ENCODE measurements around the gene IGFBP7.

IGFBP7 gene

GRCh38 chr4:57147335-57148060 lies 37.3 kb upstream of the IGFBP7 start:
- Mint-ChIP-seq H3K27me3 (peaks cover 4% of the 10 kb centered on the region), H3K27ac (no peak overlapping the region), H3K4me1 (no peaks in the 10 kb centered on the region), H3K9me3 (no peaks in the 10 kb centered on the region), H3K36me3 (no peaks in the 10 kb centered on the region), H3K4me3 (no peak overlapping the region)
- CTCF ChIA-PET, result interaction anchor here (1.6 kb wide), 1 partner anchor 17 kb away, joined by 3 read pairs; no protein-coding TSS in a partner anchor
- no peak for DNase-seq

- H3K27ac Mint-ChIP-seq, result no peak overlapping the region
- H3K27me3 Mint-ChIP-seq, result peaks cover 4% of the 10 kb centered on the region
- CTCF ChIA-PET, result interaction anchor here (1.3 kb wide), 1 partner anchor 17 kb away, joined by 3 read pairs; no protein-coding TSS in a partner anchor
- H3K9me3 Mint-ChIP-seq, result no peaks in the 10 kb centered on the region
- H3K4me3 Mint-ChIP-seq, result no peak overlapping the region
- no peak for DNase-seq
- H3K4me1 Mint-ChIP-seq, result no peaks in the 10 kb centered on the region
- H3K36me3 Mint-ChIP-seq, result no peaks in the 10 kb centered on the region
Measured at GRCh38 chr4:57146444-57146843, 36.3 kb upstream of the IGFBP7 start.

GRCh38 chr4:57144466-57144865 lies 34.3 kb upstream of the IGFBP7 start:
- no peaks in the 10 kb centered on the region for H3K36me3 Mint-ChIP-seq
- H3K9me3 Mint-ChIP-seq, result no peaks in the 10 kb centered on the region
- no peaks in the 10 kb centered on the region for H3K27me3 Mint-ChIP-seq
- DNase-seq, result no peak
- CTCF ChIA-PET, result no interaction called here
- H3K4me3 Mint-ChIP-seq, result no peak overlapping the region
- no peak overlapping the region for H3K27ac Mint-ChIP-seq
- H3K4me1 Mint-ChIP-seq, result no peaks in the 10 kb centered on the region

- Mint-ChIP-seq H3K4me3 (no peak overlapping the region), H3K9me3 (peaks cover 2% of the 10 kb centered on the region), H3K4me1 (no peaks in the 10 kb centered on the region), H3K27me3 (no peaks in the 10 kb centered on the region), H3K27ac (no peak overlapping the region), H3K36me3 (no peaks in the 10 kb centered on the region)
- CTCF ChIA-PET, result no interaction called here
- no peak for DNase-seq
Measured at GRCh38 chr4:57139783-57140182, 29.6 kb upstream of the IGFBP7 start.

- H3K27me3 Mint-ChIP-seq, result no peaks in the 10 kb centered on the region
- H3K27ac Mint-ChIP-seq, result no peak overlapping the region
- CTCF ChIA-PET, result no interaction called here
- no peak for DNase-seq
- no peak overlapping the region for H3K4me3 Mint-ChIP-seq
- H3K4me1 Mint-ChIP-seq, result no peaks in the 10 kb centered on the region
- H3K9me3 Mint-ChIP-seq, result peaks cover 2% of the 10 kb centered on the region
- no peaks in the 10 kb centered on the region for H3K36me3 Mint-ChIP-seq
Measured at GRCh38 chr4:57137261-57137660, 27.1 kb upstream of the IGFBP7 start.

GRCh38 chr4:57136281-57136680 lies 26.1 kb upstream of the IGFBP7 start:
- no peak overlapping the region for H3K4me3 Mint-ChIP-seq
- H3K9me3 Mint-ChIP-seq, result peaks cover 2% of the 10 kb centered on the region
- no peak overlapping the region for H3K27ac Mint-ChIP-seq
- CTCF ChIA-PET, result no interaction called here
- H3K27me3 Mint-ChIP-seq, result no peaks in the 10 kb centered on the region
- DNase-seq, result no peak
- no peaks in the 10 kb centered on the region for H3K36me3 Mint-ChIP-seq
- H3K4me1 Mint-ChIP-seq, result no peaks in the 10 kb centered on the region

- Mint-ChIP-seq H3K27me3 (no peaks in the 10 kb centered on the region), H3K36me3 (no peaks in the 10 kb centered on the region), H3K4me3 (no peak overlapping the region), H3K27ac (no peak overlapping the region), H3K4me1 (no peaks in the 10 kb centered on the region), H3K9me3 (no peaks in the 10 kb centered on the region)
- no peak for DNase-seq
- CTCF ChIA-PET, result no interaction called here
Measured at GRCh38 chr4:57132743-57133137, 22.6 kb upstream of the IGFBP7 start.

GRCh38 chr4:57131849-57132742 lies 21.9 kb upstream of the IGFBP7 start:
- H3K36me3 Mint-ChIP-seq, result no peaks in the 10 kb centered on the region
- H3K27ac Mint-ChIP-seq, result no peak overlapping the region
- H3K27me3 Mint-ChIP-seq, result no peaks in the 10 kb centered on the region
- peaks cover 1% of the 10 kb centered on the region for H3K9me3 Mint-ChIP-seq
- no peak for DNase-seq
- CTCF ChIA-PET, result no interaction called here
- H3K4me1 Mint-ChIP-seq, result no peaks in the 10 kb centered on the region
- no peak overlapping the region for H3K4me3 Mint-ChIP-seq

- CTCF ChIA-PET, result no interaction called here
- Mint-ChIP-seq H3K27ac (no peak overlapping the region), H3K4me1 (no peaks in the 10 kb centered on the region), H3K4me3 (no peak overlapping the region), H3K9me3 (peaks cover 6% of the 10 kb centered on the region), H3K36me3 (no peaks in the 10 kb centered on the region), H3K27me3 (no peaks in the 10 kb centered on the region)
- no peak for DNase-seq
Measured at GRCh38 chr4:57129477-57129876, 19.3 kb upstream of the IGFBP7 start.

- H3K27ac Mint-ChIP-seq, result no peak overlapping the region
- H3K4me1 Mint-ChIP-seq, result no peaks in the 10 kb centered on the region
- CTCF ChIA-PET, result no interaction called here
- H3K36me3 Mint-ChIP-seq, result no peaks in the 10 kb centered on the region
- peaks cover 8% of the 10 kb centered on the region for H3K27me3 Mint-ChIP-seq
- no peak overlapping the region for H3K4me3 Mint-ChIP-seq
- H3K9me3 Mint-ChIP-seq, result peaks cover 6% of the 10 kb centered on the region
- DNase-seq, result no peak
Measured at GRCh38 chr4:57127361-57127760, 17.2 kb upstream of the IGFBP7 start.

GRCh38 chr4:57125996-57126395 lies 15.8 kb upstream of the IGFBP7 start:
- H3K27me3 Mint-ChIP-seq, result peaks cover 8% of the 10 kb centered on the region
- peaks cover 6% of the 10 kb centered on the region for H3K9me3 Mint-ChIP-seq

GRCh38 chr4:57124145-57124544 lies 14.0 kb upstream of the IGFBP7 start:
- no peak for DNase-seq
- H3K4me3 Mint-ChIP-seq, result no peak overlapping the region
- no peaks in the 10 kb centered on the region for H3K36me3 Mint-ChIP-seq
- H3K4me1 Mint-ChIP-seq, result no peaks in the 10 kb centered on the region
- no peak overlapping the region for H3K27ac Mint-ChIP-seq
- H3K27me3 Mint-ChIP-seq, result peaks cover 10% of the 10 kb centered on the region
- CTCF ChIA-PET, result no interaction called here
- peaks cover 6% of the 10 kb centered on the region for H3K9me3 Mint-ChIP-seq

More at GRCh38 chr4:57125996-57126395, 15.8 kb upstream of the IGFBP7 start:
- no peak for DNase-seq
- CTCF ChIA-PET, result no interaction called here
- no peaks in the 10 kb centered on the region for H3K4me1 Mint-ChIP-seq
- no peak overlapping the region for H3K4me3 Mint-ChIP-seq
- no peak overlapping the region for H3K27ac Mint-ChIP-seq
- H3K36me3 Mint-ChIP-seq, result no peaks in the 10 kb centered on the region

- Mint-ChIP-seq H3K9me3 (peaks cover 6% of the 10 kb centered on the region), H3K27ac (no peak overlapping the region), H3K4me3 (no peak overlapping the region), H3K36me3 (no peaks in the 10 kb centered on the region), H3K4me1 (no peaks in the 10 kb centered on the region), H3K27me3 (peaks cover 12% of the 10 kb centered on the region)
- no peak for DNase-seq
- CTCF ChIA-PET, result interaction anchor here (0.7 kb wide), 1 partner anchor 19 kb away, joined by 3 read pairs; no protein-coding TSS in a partner anchor
Measured at GRCh38 chr4:57122959-57123358, 12.8 kb upstream of the IGFBP7 start.

- H3K4me1 Mint-ChIP-seq, result no peaks in the 10 kb centered on the region
- no peak overlapping the region for H3K4me3 Mint-ChIP-seq
- H3K9me3 Mint-ChIP-seq, result no peaks in the 10 kb centered on the region
- no peaks in the 10 kb centered on the region for H3K36me3 Mint-ChIP-seq
- H3K27ac Mint-ChIP-seq, result no peak overlapping the region
- no peak for DNase-seq
- CTCF ChIA-PET, result no interaction called here
- H3K27me3 Mint-ChIP-seq, result peaks cover 20% of the 10 kb centered on the region
Measured at GRCh38 chr4:57119054-57119651, 9.0 kb upstream of the IGFBP7 start.

Measured in activated naive CD4-positive, alpha-beta T cell treated with anti-CD3 and anti-CD28 coated beads, Interleukin-2, amount 10 ng/mL, durations not matched to agents 7 days and 5 days (primary cell).